Naive thymus-derived CD8-positive, alpha-beta T cell (primary cell): Measurements from ENCODE around the gene TGFBR3. TPM values are rescaled to one million over a fixed set of nuclear protein-coding genes. Genes with fewer than 3 reads are reported as not detected.

ENCODE experiments used
- ATAC-seq, 2 donors: fragments of 150-1000 bp; cut with Tn5 transposase in 1 of 2; sonication (Bioruptor Pico), chemical (Tn5 transposase) in 1 of 2; 1 replicate in 1 of 2; 2 replicates in 1 of 2; pipeline ENCODE4 v1.10.0; 2021; ENCODE audit warnings: mild to moderate bottlenecking in 2 of 2, moderate library complexity in 2 of 2
- POLR2A ChIA-PET: fragments of 350-600 bp; sonication (Branson Sonifier 250); formaldehyde crosslinking; loops from one replicate; lab custom pipeline; 2021; ENCODE audit warnings: antibody characterized with exemption; lab: Charles Lee
- DNase-seq, 10 donors: peaks; one replicate each; pipeline versions ENCODE4 v3.0.0 to v3.0.0-alpha.2; 2020 to 2022
- H3K27ac Mint-ChIP-seq, 10 donors: one replicate each; pipeline ENCODE4 v1.8.0; 2020 to 2022; ENCODE audit warnings: mild to moderate bottlenecking in 10 of 10, mixed read lengths in 10 of 10, moderate library complexity in 4 of 10, inconsistent platforms in 1 of 10
- H3K27me3 Mint-ChIP-seq, 5 donors: one replicate each; pipeline ENCODE4 v1.8.0; 2021 to 2022; ENCODE audit warnings: mixed read lengths in 5 of 5
- H3K36me3 Mint-ChIP-seq, 3 donors: one replicate each; pipeline ENCODE4 v1.8.0; 2020 to 2022; ENCODE audit warnings: mixed read lengths in 3 of 3, mild to moderate bottlenecking in 2 of 3, inconsistent platforms in 1 of 3
- H3K4me1 Mint-ChIP-seq, 4 donors: one replicate each; pipeline ENCODE4 v1.8.0; 2021 to 2022; ENCODE audit warnings: mixed read lengths in 4 of 4
- H3K4me3 Mint-ChIP-seq, 10 donors: one replicate each; pipeline ENCODE4 v1.8.0; 2020 to 2022; ENCODE audit warnings: mild to moderate bottlenecking in 10 of 10, mixed read lengths in 10 of 10, moderate library complexity in 6 of 10, inconsistent platforms in 1 of 10
- H3K9me3 Mint-ChIP-seq, 9 donors: one replicate each; pipeline ENCODE4 v1.8.0; 2020 to 2022; ENCODE audit warnings: mixed read lengths in 9 of 9, mild to moderate bottlenecking in 3 of 9, inconsistent platforms in 1 of 9, moderate library complexity in 1 of 9
- polyA plus RNA-seq, 3 donors: library from polyadenylated mRNA; unstranded; fragments of 300-500 nt; fragmentation: Illumina TruSeq; gene quantifications; one replicate each; pipeline ENCODE4 v1.2.3, GENCODE V29; 2021
- total RNA-seq, 8 experiments: library from RNA in 2 of 8; stranded (reverse) in 2 of 8; gene quantifications; one replicate each; pipeline ENCODE4 v1.2.3 and lab custom pipeline; 2021 to 2026

The TGFBR3 gene
- total and polyA plus RNA-seq, 5 experiments from 2014 or later = 6.1 to 67.6 (median 11.6) TPM

GRCh38 chr1:91727763-91728162 is 158.2 kb downstream of the TGFBR3 start:
- H3K36me3 Mint-ChIP-seq = peaks cover 7 to 21% (median 21%) of the 10 kb centered on the region in 3 donors
- DNase-seq (no peak), ATAC-seq (no peak)
- no peak overlapping the region for H3K4me3 Mint-ChIP-seq
- peaks cover 0 to 2% (median 0%) of the 10 kb centered on the region in 5 donors for H3K27me3 Mint-ChIP-seq
- H3K4me1 Mint-ChIP-seq = peaks cover 12 to 34% (median 29%) of the 10 kb centered on the region in 4 donors
- H3K9me3 Mint-ChIP-seq = no peaks in the 10 kb centered on the region
- no peak overlapping the region for H3K27ac Mint-ChIP-seq
- POLR2A ChIA-PET = no interaction called here

DNA sequence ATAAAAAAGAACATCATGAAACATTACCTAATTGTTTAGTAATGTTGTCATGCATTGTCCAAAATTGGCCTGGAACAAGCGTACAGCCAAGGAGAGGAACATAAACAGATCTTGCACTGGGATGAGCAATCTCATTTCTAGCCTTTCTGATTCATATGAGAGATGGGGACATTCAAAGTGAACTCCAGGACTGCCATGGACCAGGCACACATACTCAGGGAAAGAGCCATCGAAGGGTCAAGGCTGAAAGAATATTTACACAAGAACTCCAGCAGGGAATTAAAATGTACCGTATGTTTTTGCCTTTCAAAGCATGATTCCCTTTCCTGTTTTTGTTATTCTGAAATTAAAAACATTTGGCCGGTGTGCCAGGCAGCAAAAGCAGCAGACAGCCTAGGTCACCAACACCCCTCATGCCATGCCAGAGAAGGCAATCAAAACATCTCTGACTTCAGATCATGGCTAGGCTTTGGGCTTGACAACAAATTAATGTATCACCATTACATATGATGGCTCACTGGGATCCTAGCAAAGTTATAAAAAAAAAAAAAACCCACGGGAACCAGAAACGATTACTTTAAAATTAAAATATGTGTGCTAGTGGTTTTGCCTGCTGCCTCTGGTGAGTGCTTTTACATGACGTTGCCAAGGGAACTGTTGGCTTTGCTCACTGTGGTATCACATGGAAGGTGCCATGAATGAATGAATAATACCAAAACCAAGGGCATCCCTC is 159.8 kb downstream of the TGFBR3 start:
- Mint-ChIP-seq H3K27ac (peak overlapping the region in 1 of 10 donors; percentile 30), H3K9me3 (no peaks in the 10 kb centered on the region), H3K27me3 (no peaks in the 10 kb centered on the region), H3K4me1 (peaks cover 8 to 18% (median 16%) of the 10 kb centered on the region in 4 donors), H3K36me3 (peaks cover 7 to 28% (median 25%) of the 10 kb centered on the region in 3 donors), H3K4me3 (no peak overlapping the region)
- DNase-seq = no peak
- no peak for ATAC-seq
- POLR2A ChIA-PET = no interaction called here

DNA sequence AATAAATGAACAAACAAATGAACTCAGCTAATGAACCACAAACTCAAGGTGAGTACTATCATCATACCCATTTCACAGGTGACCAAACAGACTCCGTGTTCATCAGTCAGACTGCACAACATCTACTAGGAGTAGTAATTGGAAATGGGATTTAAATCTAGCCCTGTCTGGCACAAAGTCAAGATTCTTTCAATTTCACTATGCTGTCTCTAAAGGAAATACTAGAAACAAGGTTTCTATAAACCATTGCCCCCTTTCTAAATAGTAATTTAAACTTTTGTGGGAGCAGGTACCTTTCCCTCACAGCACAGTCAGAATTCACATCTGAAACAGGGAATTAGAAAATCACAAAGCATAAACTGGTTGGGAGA is 160.3 kb downstream of the TGFBR3 start:
- Mint-ChIP-seq H3K27ac (no peak overlapping the region), H3K9me3 (no peaks in the 10 kb centered on the region), H3K36me3 (peaks cover 10 to 32% (median 29%) of the 10 kb centered on the region in 3 donors), H3K27me3 (no peaks in the 10 kb centered on the region), H3K4me1 (peaks cover 6 to 12% (median 12%) of the 10 kb centered on the region in 4 donors), H3K4me3 (no peak overlapping the region)
- POLR2A ChIA-PET = no interaction called here
- DNase-seq (no peak), ATAC-seq (no peak)

DNA sequence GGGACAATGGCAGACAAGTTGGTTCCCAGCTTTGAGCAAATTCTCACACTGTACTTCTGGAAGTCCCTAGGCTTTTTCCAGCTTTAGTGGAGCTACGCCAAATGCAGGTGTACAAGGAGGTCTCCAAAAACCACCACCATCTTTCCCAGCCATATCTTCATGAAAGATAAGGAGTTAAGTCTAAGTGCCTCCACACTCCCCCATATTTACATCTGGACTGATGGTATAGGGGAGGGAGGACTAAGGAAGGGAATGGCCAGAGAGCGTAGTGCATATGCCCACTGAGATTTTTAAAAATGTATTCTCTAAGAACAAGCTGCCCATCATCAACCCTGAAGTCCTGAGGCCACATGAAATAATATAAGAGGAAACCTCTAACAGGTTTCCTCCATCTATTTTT is 161.3 kb downstream of the TGFBR3 start:
- DNase-seq (no peak), ATAC-seq (no peak)
- Mint-ChIP-seq H3K27me3 (no peaks in the 10 kb centered on the region), H3K4me3 (no peak overlapping the region), H3K9me3 (no peaks in the 10 kb centered on the region), H3K36me3 (peaks cover 12 to 41% (median 38%) of the 10 kb centered on the region in 3 donors), H3K4me1 (peaks cover 0 to 3% (median 2%) of the 10 kb centered on the region in 4 donors), H3K27ac (no peak overlapping the region)
- POLR2A ChIA-PET = no interaction called here

DNA sequence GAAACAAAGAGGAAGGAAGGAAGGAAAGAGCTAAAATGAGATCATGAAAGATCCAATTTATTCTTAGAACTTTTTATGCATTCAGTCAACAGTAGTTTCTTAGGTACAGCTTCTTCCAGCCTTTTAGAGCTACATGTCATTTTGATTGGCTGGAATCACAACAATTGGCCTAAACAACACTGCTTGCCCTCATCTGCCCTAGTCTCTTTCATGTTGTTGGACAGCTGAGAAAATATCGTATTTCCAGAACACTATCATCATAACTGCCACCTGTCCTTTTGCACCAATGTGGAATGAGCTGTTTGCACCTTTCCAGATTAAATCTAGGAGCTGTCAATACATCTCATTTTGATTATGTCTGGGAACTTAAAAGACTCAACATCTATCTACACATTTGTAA is 161.7 kb downstream of the TGFBR3 start:
- ATAC-seq (no peak), DNase-seq (no peak)
- Mint-ChIP-seq H3K27ac (peak overlapping the region in 2 of 10 donors; percentile 10 to 18), H3K27me3 (no peaks in the 10 kb centered on the region), H3K9me3 (no peaks in the 10 kb centered on the region), H3K4me1 (no peaks in the 10 kb centered on the region), H3K36me3 (peaks cover 12 to 45% (median 41%) of the 10 kb centered on the region in 3 donors), H3K4me3 (no peak overlapping the region)
- POLR2A ChIA-PET = no interaction called here

DNA sequence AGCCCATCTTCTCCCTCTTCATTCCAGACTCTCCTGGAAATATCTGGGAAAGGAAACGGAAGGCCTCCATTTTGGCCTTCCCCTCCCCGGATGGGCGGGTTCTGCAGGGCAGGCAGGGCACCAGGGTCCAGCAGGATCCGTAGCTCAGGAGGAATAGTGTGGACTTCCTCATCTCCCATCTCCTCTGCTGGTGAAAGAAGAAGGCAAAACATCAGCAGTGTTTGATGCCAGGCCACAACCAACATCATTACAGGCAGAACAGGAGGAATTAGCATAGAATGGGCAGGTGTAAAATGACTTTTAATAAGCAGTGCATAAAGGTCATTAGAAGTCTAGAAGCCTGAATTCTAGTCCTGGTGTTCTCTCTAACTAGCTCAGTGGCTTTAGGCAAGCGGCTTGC is 165.9 kb downstream of the TGFBR3 start:
- peaks cover 5 to 39% (median 36%) of the 10 kb centered on the region in 3 donors for H3K36me3 Mint-ChIP-seq
- H3K27ac Mint-ChIP-seq = peak overlapping the region in 1 of 10 donors; percentile 55
- H3K9me3 Mint-ChIP-seq = no peaks in the 10 kb centered on the region
- no peak overlapping the region for H3K4me3 Mint-ChIP-seq
- H3K27me3 Mint-ChIP-seq = no peaks in the 10 kb centered on the region
- H3K4me1 Mint-ChIP-seq = peaks cover 0 to under 1% (median 0%) of the 10 kb centered on the region in 4 donors
- DNase-seq = no peak
- POLR2A ChIA-PET = no interaction called here
- ATAC-seq = no peak

- no peaks in the 10 kb centered on the region for H3K27me3 Mint-ChIP-seq
- ATAC-seq (no peak), DNase-seq (no peak)
- H3K27ac Mint-ChIP-seq = peak overlapping the region in 2 of 10 donors; percentile 4 to 20
- no peaks in the 10 kb centered on the region for H3K9me3 Mint-ChIP-seq
- H3K4me3 Mint-ChIP-seq = no peak overlapping the region
- peaks cover 5 to 41% (median 39%) of the 10 kb centered on the region in 3 donors for H3K36me3 Mint-ChIP-seq
- POLR2A ChIA-PET = no interaction called here
- H3K4me1 Mint-ChIP-seq = peaks cover 0 to 3% (median 0%) of the 10 kb centered on the region in 4 donors
Observed at GRCh38 chr1:91718877-91719276, 167.1 kb downstream of the TGFBR3 start.

- Mint-ChIP-seq H3K36me3 (peaks cover 5 to 41% (median 39%) of the 10 kb centered on the region in 3 donors), H3K9me3 (no peaks in the 10 kb centered on the region), H3K4me1 (peaks cover 0 to 7% (median 2%) of the 10 kb centered on the region in 4 donors), H3K27me3 (no peaks in the 10 kb centered on the region), H3K27ac (peak overlapping the region in 1 of 10 donors; percentile 4), H3K4me3 (no peak overlapping the region)
- ATAC-seq = no peak
- no peak for DNase-seq
- POLR2A ChIA-PET = no interaction called here
Observed at GRCh38 chr1:91718368-91718767, 167.6 kb downstream of the TGFBR3 start.

DNA sequence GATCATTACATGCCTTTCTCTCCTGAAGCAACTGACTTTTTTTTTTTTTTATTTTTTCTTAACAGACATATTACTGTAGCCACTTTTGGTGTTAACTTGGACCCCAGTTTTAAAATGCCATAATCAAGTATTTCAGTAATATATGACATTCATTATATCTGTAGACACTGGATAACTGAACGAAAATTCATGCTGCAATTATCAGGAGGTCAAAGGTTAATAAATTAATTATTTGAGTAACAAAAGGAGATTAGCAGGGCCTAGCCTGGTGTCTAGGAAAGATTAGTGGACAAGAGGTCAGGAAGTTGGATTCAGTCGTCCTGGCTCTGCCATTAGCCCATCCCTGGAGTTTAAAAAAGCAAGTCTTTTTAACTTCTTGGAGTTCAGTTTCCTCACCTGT is 168.1 kb downstream of the TGFBR3 start:
- Mint-ChIP-seq H3K36me3 (peaks cover 5 to 43% (median 41%) of the 10 kb centered on the region in 3 donors), H3K27ac (no peak overlapping the region), H3K27me3 (no peaks in the 10 kb centered on the region), H3K9me3 (no peaks in the 10 kb centered on the region), H3K4me3 (no peak overlapping the region), H3K4me1 (peaks cover 0 to 12% (median 6%) of the 10 kb centered on the region in 4 donors)
- ATAC-seq = no peak
- no peak for DNase-seq
- POLR2A ChIA-PET = no interaction called here

DNA sequence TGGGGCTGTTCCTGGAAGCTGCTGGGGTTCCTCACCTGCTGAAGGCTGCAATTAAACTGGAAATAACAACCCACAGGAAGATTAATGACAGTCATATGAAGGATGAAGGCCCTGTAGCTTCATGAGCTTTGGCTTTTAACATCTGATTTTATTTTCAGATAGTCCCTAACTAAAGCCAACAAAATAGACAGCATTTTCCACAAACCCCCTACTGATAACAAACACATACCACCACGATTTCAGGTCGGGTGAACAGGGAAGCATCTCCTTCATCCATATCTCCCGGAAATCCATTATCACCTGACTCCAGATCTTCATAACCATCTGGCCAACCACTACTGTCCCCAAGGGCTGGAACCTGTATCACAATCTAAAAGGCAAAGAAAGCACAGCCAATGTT is 169.6 kb downstream of the TGFBR3 start:
- Mint-ChIP-seq H3K27ac (no peak overlapping the region), H3K4me1 (peaks cover 0 to 22% (median 6%) of the 10 kb centered on the region in 4 donors), H3K9me3 (no peaks in the 10 kb centered on the region), H3K27me3 (no peaks in the 10 kb centered on the region), H3K4me3 (no peak overlapping the region), H3K36me3 (peaks cover 11 to 51% (median 46%) of the 10 kb centered on the region in 3 donors)
- ATAC-seq (no peak), DNase-seq (no peak)
- POLR2A ChIA-PET = no interaction called here

- no peak for ATAC-seq
- POLR2A ChIA-PET = interaction anchor here (0.6 kb wide), 1 partner anchor 248 kb away, joined by 5 read pairs; no protein-coding TSS in a partner anchor
- no peak for DNase-seq
- Mint-ChIP-seq H3K4me1 (peaks cover 0 to 25% (median 7%) of the 10 kb centered on the region in 4 donors), H3K4me3 (no peak overlapping the region), H3K9me3 (no peaks in the 10 kb centered on the region), H3K27me3 (no peaks in the 10 kb centered on the region), H3K36me3 (peaks cover 8 to 45% (median 44%) of the 10 kb centered on the region in 3 donors), H3K27ac (peak overlapping the region in 2 of 10 donors; percentile 6 to 10)
Observed at GRCh38 chr1:91715416-91716000, 170.4 kb downstream of the TGFBR3 start.

DNA sequence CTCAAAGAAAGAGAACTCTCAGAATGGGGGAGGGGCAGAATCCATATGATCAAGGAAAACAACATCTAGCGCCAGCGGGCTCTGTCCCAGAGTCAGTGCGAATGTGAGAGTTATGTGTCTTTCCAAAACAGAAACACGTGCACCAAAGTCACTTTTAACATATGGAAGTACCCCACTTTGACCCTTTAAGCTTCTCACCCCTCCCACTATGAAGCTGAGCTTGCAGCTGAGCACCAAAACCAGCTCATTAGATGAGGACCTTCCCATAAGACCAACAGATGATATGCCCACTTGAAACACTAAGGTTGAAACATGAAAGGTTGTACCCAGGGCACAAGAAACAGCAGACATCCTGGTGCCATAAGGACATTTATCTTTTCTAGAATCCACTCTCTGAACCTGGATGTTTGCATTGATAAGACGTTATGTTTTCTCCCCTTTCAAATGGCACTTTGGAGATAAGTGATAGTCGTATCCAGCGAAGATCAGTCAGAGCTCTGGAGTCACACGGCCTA is 171.0 kb downstream of the TGFBR3 start:
- Mint-ChIP-seq H3K4me3 (no peak overlapping the region), H3K36me3 (peaks cover 8 to 43% (median 40%) of the 10 kb centered on the region in 3 donors), H3K27me3 (no peaks in the 10 kb centered on the region), H3K9me3 (no peaks in the 10 kb centered on the region), H3K27ac (no peak overlapping the region), H3K4me1 (peaks cover 0 to 25% (median 7%) of the 10 kb centered on the region in 4 donors)
- POLR2A ChIA-PET = no interaction called here
- ATAC-seq (no peak), DNase-seq (no peak)
